Measurements from ENCODE around the gene CENPP.

GRCh38 chr9:92652461-92652860 is 326.7 kb downstream of the CENPP start:
- TF ChIP-seq, protein P1, sequence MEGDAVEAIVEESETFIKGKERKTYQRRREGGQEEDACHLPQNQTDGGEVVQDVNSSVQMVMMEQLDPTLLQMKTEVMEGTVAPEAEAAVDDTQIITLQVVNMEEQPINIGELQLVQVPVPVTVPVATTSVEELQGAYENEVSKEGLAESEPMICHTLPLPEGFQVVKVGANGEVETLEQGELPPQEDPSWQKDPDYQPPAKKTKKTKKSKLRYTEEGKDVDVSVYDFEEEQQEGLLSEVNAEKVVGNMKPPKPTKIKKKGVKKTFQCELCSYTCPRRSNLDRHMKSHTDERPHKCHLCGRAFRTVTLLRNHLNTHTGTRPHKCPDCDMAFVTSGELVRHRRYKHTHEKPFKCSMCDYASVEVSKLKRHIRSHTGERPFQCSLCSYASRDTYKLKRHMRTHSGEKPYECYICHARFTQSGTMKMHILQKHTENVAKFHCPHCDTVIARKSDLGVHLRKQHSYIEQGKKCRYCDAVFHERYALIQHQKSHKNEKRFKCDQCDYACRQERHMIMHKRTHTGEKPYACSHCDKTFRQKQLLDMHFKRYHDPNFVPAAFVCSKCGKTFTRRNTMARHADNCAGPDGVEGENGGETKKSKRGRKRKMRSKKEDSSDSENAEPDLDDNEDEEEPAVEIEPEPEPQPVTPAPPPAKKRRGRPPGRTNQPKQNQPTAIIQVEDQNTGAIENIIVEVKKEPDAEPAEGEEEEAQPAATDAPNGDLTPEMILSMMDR (IDR thresholded peaks at IDR 0.05), result no peak
- TF ChIP-seq POLR2A (IDR thresholded peaks at IDR 0.05), result no peak
